Adrenal gland (tissue), 12 donors: ENCODE measurements around the gene SOCS7. TPM values are rescaled to one million over a fixed set of nuclear protein-coding genes. Genes with fewer than 3 reads are reported as not detected.
A peak's percentile ranks its signal among the peaks of the same experiment; 100 is the strongest.

Experiments
- DNase-seq, 7 donors: peaks; one replicate each; pipeline ENCODE4 v3.0.0-alpha.2; 2019 to 2020
- H3K27ac ChIP-seq, 5 donors: fragments of 200-600 bp; sonication (generic) in 4 of 5; 1 replicate in 3 of 5; 2 replicates in 2 of 5; pipeline versions ENCODE4 v1.5.1 to v1.8.0; 2016 to 2020; ENCODE audit warnings: mild to moderate bottlenecking in 1 of 5
- H3K27me3 ChIP-seq: fragments of 200-600 bp; 2 replicates; pipeline ENCODE4 v1.8.0; 2021
- H3K36me3 ChIP-seq, 2 donors: fragments of 200-600 bp; replicated peaks in 1 of 2; 1 replicate in 1 of 2; 2 replicates in 1 of 2; pipeline versions ENCODE4 v1.5.1 to v1.8.0; 2018 to 2022
- H3K4me1 ChIP-seq, 2 donors: fragments of 200-600 bp; replicated peaks in 1 of 2; 1 replicate in 1 of 2; 2 replicates in 1 of 2; pipeline versions ENCODE4 v1.5.1 to v1.8.0; 2018 to 2021
- H3K4me3 ChIP-seq, 4 donors: fragments of 200-600 bp; sonication (generic) in 3 of 4; one replicate each; pipeline ENCODE4 v1.5.1; 2016 to 2018
- H3K9me3 ChIP-seq, 3 donors: fragments of 200-600 bp; sonication (generic) in 1 of 3; replicated peaks in 1 of 3; 1 replicate in 2 of 3; 2 replicates in 1 of 3; pipeline versions ENCODE4 v1.5.1 to v1.8.0; 2016 to 2021
- POLR2A ChIP-seq, 2 donors: fragments of 450-650 bp; IDR thresholded peaks; one replicate each; pipeline ENCODE4 v1.6.1; 2017; ENCODE audit warnings: antibody characterized with exemption in 2 of 2, mild to moderate bottlenecking in 2 of 2, moderate library complexity in 1 of 2
- WGBS, 4 donors: extraction: QIAGEN DNeasy Blood & Tissue Kit in 2 of 4; methylation state at CpG; one replicate each; pipeline versions ENCODE4 v1.1.5 to v1.1.7; 2013 to 2017; 5-methylcytosine and 5-hydroxymethylcytosine counted together
- intact Hi-C, 2 donors: fragments of 100-400 bp; cut with DNase I; formaldehyde crosslinking; loops; one replicate each; pipeline versions ENCODE4 v1.14.1 to v1.15.0; 2022 to 2023
- polyA plus RNA-seq, 3 donors: library from polyadenylated mRNA; stranded (reverse); fragments of 200-250 nt in 2 of 3; fragments of 350-450 nt in 1 of 3; fragmentation: Illumina TruSeq in 1 of 3; extraction: RNeasy Lipid Tissue Mini Kit (QIAGEN cat#74804) in 1 of 3; gene quantifications; one replicate each; pipeline ENCODE4 v1.2.3, GENCODE V29; 2013 to 2014
- total RNA-seq, 9 donors: library from RNA; depleted of rRNA in 4 of 9; stranded (reverse); fragments of >200 nt in 4 of 9; fragments of 120-200 nt in 1 of 9; fragmentation: NEBNext Ultra II Directional in 1 of 9; extraction: Animal tissue kit (Norgen Biotek cat#: 25700) in 1 of 9; gene quantifications; one replicate each; pipeline versions ENCODE4 v1.1.0 to v1.2.4, GENCODE V29; 2013 to 2023
- TF ChIP-seq, protein P1 (sequence below), 6 experiments: fragments of 450-650 bp in 4 of 6; fragments of 200-600 bp in 2 of 6; sonication (generic) in 1 of 6; IDR thresholded peaks; 1 replicate in 5 of 6; 2 replicates in 1 of 6; pipeline versions ENCODE4 v1.5.1 to v1.8.0; 2016 to 2021; ENCODE audit warnings: antibody characterized with exemption in 6 of 6, mild to moderate bottlenecking in 2 of 6, moderate library complexity in 1 of 6
- donor health status: healthy with polysubstance abuse.
- donor health status: Bipolar disorder and iron deficiency.
- donor health status: DM: yes; HTN: yes; CAD: no.
- donor health status: DM: no; HTN: no; CAD: no.
- donor health status: DM: no; HTN: no; CAD: no.
- donor health status: DM: yes; HTN: yes; CAD: no.

SOCS7 gene
- total and polyA plus RNA-seq, 12 donors: 2.7 to 51.3 (median 18.5) TPM

DNA sequence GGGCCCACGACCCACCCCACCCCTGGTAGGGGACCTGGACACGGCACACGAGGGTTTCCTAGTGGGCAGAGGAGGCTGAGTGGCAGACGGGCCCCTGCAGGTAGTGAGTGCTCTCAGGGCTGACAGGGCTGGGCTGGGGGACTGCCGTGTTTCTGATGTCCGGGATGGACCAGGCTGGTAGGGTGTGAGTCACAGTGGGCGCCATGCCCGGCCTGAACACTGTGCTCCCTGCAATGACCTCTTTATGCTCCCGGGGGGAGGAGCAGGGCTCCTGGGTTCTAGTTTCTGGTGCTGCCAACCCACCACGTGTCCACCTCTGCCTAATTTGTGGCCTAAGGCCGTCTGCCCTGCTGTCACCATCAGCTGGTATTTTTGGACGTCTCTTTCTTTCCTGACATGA lies 102.9 kb downstream of the SOCS7 start:
- Histone ChIP-seq H3K36me3 (peaks cover 0 to 10% of the 10 kb centered on the region in 2 donors), H3K4me1 (peaks cover 21 to 37% of the 10 kb centered on the region in 2 donors), H3K4me3 (peak overlapping the region in 1 of 4 donors; percentile 49), H3K27ac (peak overlapping the region in 4 of 5 donors; percentile 68 to 92 (median 76)), H3K27me3 (no peaks in the 10 kb centered on the region), H3K9me3 (no peaks in the 10 kb centered on the region)
- TF ChIP-seq, protein P1, sequence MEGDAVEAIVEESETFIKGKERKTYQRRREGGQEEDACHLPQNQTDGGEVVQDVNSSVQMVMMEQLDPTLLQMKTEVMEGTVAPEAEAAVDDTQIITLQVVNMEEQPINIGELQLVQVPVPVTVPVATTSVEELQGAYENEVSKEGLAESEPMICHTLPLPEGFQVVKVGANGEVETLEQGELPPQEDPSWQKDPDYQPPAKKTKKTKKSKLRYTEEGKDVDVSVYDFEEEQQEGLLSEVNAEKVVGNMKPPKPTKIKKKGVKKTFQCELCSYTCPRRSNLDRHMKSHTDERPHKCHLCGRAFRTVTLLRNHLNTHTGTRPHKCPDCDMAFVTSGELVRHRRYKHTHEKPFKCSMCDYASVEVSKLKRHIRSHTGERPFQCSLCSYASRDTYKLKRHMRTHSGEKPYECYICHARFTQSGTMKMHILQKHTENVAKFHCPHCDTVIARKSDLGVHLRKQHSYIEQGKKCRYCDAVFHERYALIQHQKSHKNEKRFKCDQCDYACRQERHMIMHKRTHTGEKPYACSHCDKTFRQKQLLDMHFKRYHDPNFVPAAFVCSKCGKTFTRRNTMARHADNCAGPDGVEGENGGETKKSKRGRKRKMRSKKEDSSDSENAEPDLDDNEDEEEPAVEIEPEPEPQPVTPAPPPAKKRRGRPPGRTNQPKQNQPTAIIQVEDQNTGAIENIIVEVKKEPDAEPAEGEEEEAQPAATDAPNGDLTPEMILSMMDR (IDR thresholded peaks at IDR 0.05): no peak
- TF ChIP-seq POLR2A (IDR thresholded peaks at IDR 0.05): peak in 1 of 2 donors; percentile 40
- 14 to 16% (median 15%) methylated on average over 4 to 12 of the region's 12 CpGs for WGBS, 4 donors
- DNase-seq: peak; percentile 92 to 99 (median 97)
- intact Hi-C loops: no loop called here

Other genes starting within 250 kb of the SOCS7 start
- gene TBC1D3E, start 223.9 kb upstream of the SOCS7 start, total RNA-seq: 1 to 10 TPM in 1 of 9 donors, under 1 TPM in 1, not detected in 7; 0.15 to 1.7 TPM
- gene TBC1D3E, start 223.9 kb upstream of the SOCS7 start, polyA plus RNA-seq: under 1 TPM in 1 of 3 donors, not detected in 2; 0.16 TPM
- gene TBC1D3, start 159.3 kb upstream of the SOCS7 start, total RNA-seq: not detected
- gene TBC1D3, start 159.3 kb upstream of the SOCS7 start, polyA plus RNA-seq: 1 to 10 TPM in 1 of 3 donors, under 1 TPM in 1, not detected in 1; 0.07 to 1.4 TPM
- gene MRPL45, start 54.7 kb upstream of the SOCS7 start, total RNA-seq: 10 to 100 TPM; 25.4 to 62.8 (median 40.4) TPM
- gene MRPL45, start 54.7 kb upstream of the SOCS7 start, polyA plus RNA-seq: 10 to 100 TPM; 12.7 to 48.5 (median 14.3) TPM
- under 1 TPM in 5 of 9 donors, not detected in 4; under 0.01 to 0.28 (median 0.10) TPM for gene GPR179, start 7.9 kb upstream of the SOCS7 start, total RNA-seq
- gene GPR179, start 7.9 kb upstream of the SOCS7 start, polyA plus RNA-seq: under 1 TPM; 0.05 to 0.32 (median 0.07) TPM
- gene ARHGAP23, start 76.6 kb downstream of the SOCS7 start, total RNA-seq: 10 to 100 TPM in 8 of 9 donors, 1 to 10 TPM in 1; 4.4 to 71.9 (median 29.2) TPM
- 10 to 100 TPM; 15.8 to 26.9 (median 17.8) TPM for gene ARHGAP23, start 76.6 kb downstream of the SOCS7 start, polyA plus RNA-seq